BJ (cell line): ENCODE measurements around the gene EYA2. TPM values are rescaled to one million over a fixed set of nuclear protein-coding genes. Genes with fewer than 3 reads are reported as not detected.

ENCODE experiments used
- CTCF ChIA-PET: fragments of 350-600 bp; formaldehyde crosslinking; extraction: SDS; loops from one replicate; lab custom pipeline; 2021; ENCODE audit warnings: antibody characterized with exemption, inconsistent platforms; lab: Yijun Ruan, JAX
- POLR2A ChIA-PET: fragments of 300-600 bp; sonication (Branson Sonifier 250); formaldehyde crosslinking; extraction: SDS; loops from one replicate; lab custom pipeline; 2021; ENCODE audit warnings: antibody characterized with exemption; lab: Charles Lee
- DNase-seq: peaks from one replicate; pipeline ENCODE4 v3.0.0-alpha.2; 2011; ENCODE audit warnings: low read depth
- H3K27me3 ChIP-seq: 2 replicates; pipeline ENCODE4 v1.6.0; 2011; ENCODE audit warnings: low read length; ENCODE audit not compliant: control insufficient read depth, insufficient read depth
- H3K36me3 ChIP-seq: 2 replicates; pipeline ENCODE4 v1.5.1; 2011; ENCODE audit warnings: low read length; ENCODE audit not compliant: control insufficient read depth, insufficient read depth
- H3K4me3 ChIP-seq: 2 replicates; pipeline ENCODE4 v1.5.1; 2011; ENCODE audit warnings: low read depth, mild to moderate bottlenecking, control low read depth, low read length
- polyA plus RNA-seq: library from polyadenylated mRNA; depleted of rRNA; stranded (reverse); fragments of >200 nt; gene quantifications from 2 replicates; pipeline ENCODE4 v1.2.3, GENCODE V29; 2011
- TF ChIP-seq, protein P1 (sequence below): IDR thresholded peaks from 2 replicates; pipeline ENCODE4 v1.5.1; 2011; ENCODE audit warnings: low read depth, mild to moderate bottlenecking, control low read depth, inconsistent platforms, low read length, moderate library complexity; ENCODE audit not compliant: insufficient read depth

EYA2 gene
- polyA plus RNA-seq, 1 experiment = 1.5 TPM

DNA sequence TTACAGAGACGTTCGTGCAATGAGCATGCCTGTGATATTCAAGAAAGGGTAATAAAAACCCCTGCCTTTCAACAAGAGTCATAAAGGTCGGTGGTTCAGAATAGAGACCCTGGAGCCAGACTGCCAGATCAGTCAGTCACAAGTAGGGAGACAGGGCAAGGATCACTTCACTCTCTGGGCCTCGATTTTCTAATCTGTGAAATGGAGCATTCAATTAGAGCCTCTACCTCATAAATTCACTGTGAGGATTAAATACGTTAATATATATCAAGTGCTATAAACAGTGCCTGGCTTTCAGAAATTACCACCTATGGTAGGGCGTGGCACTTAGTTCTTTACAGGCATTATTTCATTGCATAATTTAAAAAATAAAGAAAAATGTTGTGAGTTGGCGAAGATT lies 43.7 kb upstream of the EYA2 start:
- TF ChIP-seq, protein P1, sequence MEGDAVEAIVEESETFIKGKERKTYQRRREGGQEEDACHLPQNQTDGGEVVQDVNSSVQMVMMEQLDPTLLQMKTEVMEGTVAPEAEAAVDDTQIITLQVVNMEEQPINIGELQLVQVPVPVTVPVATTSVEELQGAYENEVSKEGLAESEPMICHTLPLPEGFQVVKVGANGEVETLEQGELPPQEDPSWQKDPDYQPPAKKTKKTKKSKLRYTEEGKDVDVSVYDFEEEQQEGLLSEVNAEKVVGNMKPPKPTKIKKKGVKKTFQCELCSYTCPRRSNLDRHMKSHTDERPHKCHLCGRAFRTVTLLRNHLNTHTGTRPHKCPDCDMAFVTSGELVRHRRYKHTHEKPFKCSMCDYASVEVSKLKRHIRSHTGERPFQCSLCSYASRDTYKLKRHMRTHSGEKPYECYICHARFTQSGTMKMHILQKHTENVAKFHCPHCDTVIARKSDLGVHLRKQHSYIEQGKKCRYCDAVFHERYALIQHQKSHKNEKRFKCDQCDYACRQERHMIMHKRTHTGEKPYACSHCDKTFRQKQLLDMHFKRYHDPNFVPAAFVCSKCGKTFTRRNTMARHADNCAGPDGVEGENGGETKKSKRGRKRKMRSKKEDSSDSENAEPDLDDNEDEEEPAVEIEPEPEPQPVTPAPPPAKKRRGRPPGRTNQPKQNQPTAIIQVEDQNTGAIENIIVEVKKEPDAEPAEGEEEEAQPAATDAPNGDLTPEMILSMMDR = no peak
- DNase-seq = no peak
- H3K4me3 ChIP-seq = no peak overlapping the region
- H3K36me3 ChIP-seq = no peaks in the 10 kb centered on the region
- POLR2A ChIA-PET = no interaction called here
- peaks cover 3% of the 10 kb centered on the region for H3K27me3 ChIP-seq
- CTCF ChIA-PET = no interaction called here

DNA sequence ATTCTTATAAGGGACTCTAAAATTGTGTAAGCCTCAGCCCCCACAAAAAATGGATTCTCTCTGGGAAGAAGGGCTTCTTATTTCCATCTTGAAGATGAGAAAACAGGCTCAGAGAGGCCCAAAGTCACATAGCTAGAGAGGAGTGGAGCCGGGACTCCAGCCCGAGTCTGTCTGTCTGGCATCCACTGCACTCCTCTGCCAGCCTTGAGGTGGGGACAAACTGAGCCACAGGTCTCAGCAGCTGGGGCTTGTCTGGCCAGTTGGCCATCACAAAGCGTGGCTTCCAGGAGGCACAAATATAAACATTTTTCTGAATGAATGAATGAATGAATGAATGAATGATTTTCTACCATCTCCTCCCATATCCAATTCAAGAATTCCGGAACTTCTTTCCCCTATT lies 42.9 kb upstream of the EYA2 start:
- no peak for DNase-seq
- Histone ChIP-seq H3K4me3 (no peak overlapping the region), H3K36me3 (no peaks in the 10 kb centered on the region), H3K27me3 (peaks cover 3% of the 10 kb centered on the region)
- CTCF ChIA-PET = interaction anchor here (1.0 kb wide), 1 partner anchor 533 kb away, joined by 3 read pairs; no protein-coding TSS in a partner anchor
- POLR2A ChIA-PET = no interaction called here
- TF ChIP-seq, protein P1 = no peak

DNA sequence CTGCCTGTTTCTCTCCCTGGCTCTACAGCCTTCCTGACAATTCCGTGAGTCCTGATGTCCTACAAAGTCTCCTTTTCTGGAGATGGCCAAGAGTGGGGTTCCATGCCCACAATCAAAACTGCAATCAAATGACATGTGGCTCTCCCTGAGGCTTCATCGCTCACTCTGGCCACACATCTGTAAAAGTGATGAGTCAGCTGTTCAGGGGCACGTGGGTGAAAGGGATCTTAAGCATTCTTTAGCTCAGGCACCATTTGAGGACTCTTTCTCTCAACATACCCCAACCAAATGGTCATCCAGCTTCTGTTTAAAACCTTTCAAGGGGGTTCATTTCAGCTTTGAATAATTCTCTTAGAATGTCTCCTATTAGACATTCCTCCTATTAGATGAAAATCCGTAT lies 42.3 kb upstream of the EYA2 start:
- ChIA-PET POLR2A (no interaction called here), CTCF (interaction anchor here (1.0 kb wide), 1 partner anchor 532 kb away, joined by 3 read pairs; no protein-coding TSS in a partner anchor)
- peaks cover 3% of the 10 kb centered on the region for H3K27me3 ChIP-seq
- no peak for DNase-seq
- TF ChIP-seq, protein P1 = no peak
- no peaks in the 10 kb centered on the region for H3K36me3 ChIP-seq
- H3K4me3 ChIP-seq = no peak overlapping the region

DNA sequence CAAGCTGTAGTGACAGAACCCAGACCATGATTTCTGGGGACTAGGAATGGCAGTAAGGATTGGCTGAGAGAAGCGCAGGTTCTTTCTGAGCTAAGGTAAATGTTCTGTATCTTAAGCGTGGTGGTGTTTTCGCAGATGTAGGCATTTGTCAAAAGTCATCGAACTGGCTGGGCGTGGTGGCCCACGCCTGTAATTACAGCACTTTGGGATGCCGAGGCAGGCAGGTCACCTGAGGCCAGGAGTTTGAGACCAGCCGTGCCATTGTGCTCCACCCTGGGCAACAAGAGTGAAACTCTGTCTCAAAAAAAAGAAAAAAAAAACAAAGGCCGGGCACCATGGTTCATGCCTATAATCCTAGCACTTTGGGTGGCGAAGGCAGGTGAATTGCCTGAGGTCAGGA lies 40.7 kb upstream of the EYA2 start:
- POLR2A ChIA-PET = no interaction called here
- CTCF ChIA-PET = interaction anchor here (0.6 to 1.6 kb wide), 2 partner anchors 15 to 250 kb away, joined by 3 to 4 read pairs; no protein-coding TSS in a partner anchor
- Histone ChIP-seq H3K27me3 (peaks cover 3% of the 10 kb centered on the region), H3K36me3 (no peaks in the 10 kb centered on the region), H3K4me3 (no peak overlapping the region)
- TF ChIP-seq, protein P1 = no peak
- DNase-seq = no peak

DNA sequence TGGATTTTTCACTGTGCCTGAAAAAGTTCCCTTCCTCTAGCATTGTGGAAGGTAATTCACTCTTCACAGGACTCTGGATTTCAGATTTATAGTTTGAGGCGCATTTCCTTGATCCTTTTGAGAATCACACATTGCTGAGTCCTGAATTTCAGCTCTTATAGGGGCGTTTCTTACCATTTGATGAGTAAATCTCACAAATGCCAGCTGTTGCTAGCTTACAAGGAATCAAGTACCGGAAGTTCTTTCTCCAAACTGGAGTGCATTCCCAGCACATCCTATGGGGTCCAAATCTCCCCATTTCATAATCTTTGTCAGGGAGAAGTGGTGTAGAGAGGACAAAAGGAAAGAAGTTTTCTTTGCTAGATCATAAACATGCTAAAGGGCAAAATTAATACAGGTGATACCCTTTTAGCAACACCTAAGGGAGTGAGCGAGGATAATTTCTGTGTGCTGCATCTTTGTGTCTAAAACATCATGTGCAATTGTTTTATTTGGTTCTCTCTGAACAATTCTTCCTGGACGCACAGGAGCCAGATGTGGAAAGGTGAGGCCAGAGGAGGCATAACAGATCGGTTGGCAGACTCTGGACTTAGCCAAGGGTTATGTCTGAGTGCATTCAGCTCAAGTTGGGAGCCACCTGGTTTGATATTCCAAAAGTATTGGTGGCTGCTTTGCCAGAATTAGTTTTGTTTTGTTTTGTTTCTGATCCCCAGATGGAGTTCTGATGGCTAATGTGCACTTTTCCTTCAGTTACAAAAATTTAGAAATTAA lies 37.4 kb upstream of the EYA2 start:
- TF ChIP-seq, protein P1 = no peak
- DNase-seq = no peak
- Histone ChIP-seq H3K4me3 (no peak overlapping the region), H3K27me3 (no peaks in the 10 kb centered on the region), H3K36me3 (no peaks in the 10 kb centered on the region)
- ChIA-PET POLR2A (interaction anchor here (0.6 kb wide), 1 partner anchor 76 kb away, joined by 7 read pairs; no protein-coding TSS in a partner anchor), CTCF (interaction anchor here (1.1 kb wide), 1 partner anchor 12 kb away, joined by 5 read pairs; no protein-coding TSS in a partner anchor)
